HepG2 (cell line): Measurements from ENCODE around the gene PLS1. TPM values are rescaled to one million over a fixed set of nuclear protein-coding genes. Genes with fewer than 3 reads are reported as not detected.
A peak's percentile ranks its signal among the peaks of the same experiment; 100 is the strongest.

ENCODE experiments used
- ARID3A ChIP-seq: IDR thresholded peaks from 2 replicates; pipeline ENCODE4 v1.6.1; 2012; ENCODE audit warnings: low read depth, low read length, improper control_type of control experiment
- CHD2 ChIP-seq: IDR thresholded peaks from 2 replicates; pipeline ENCODE4 v1.6.1; 2011; ENCODE audit warnings: low read depth, low read length, improper control_type of control experiment
- HNRNPK ChIP-seq: fragments of 200-400 bp; formaldehyde crosslinking; IDR thresholded peaks from 2 replicates; pipeline ENCODE4 v1.6.1; 2018; ENCODE audit warnings: low read length, low read depth, moderate library complexity, mild to moderate bottlenecking; ENCODE audit not compliant: poor library complexity, severe bottlenecking
- MNT ChIP-seq: fragments of 450-650 bp; IDR thresholded peaks from 2 replicates; pipeline ENCODE4 v1.6.1; 2016
- NRL ChIP-seq: sonication (generic); formaldehyde crosslinking; IDR thresholded peaks from 2 replicates; pipeline ENCODE4 v1.5.0; 2020; ENCODE audit warnings: missing genetic modification reagents, mild to moderate bottlenecking, moderate library complexity, borderline replicate concordance
- PITX1 ChIP-seq: sonication (generic); formaldehyde crosslinking; IDR thresholded peaks from 2 replicates; pipeline ENCODE4 v1.5.1; 2020; ENCODE audit warnings: mild to moderate bottlenecking, missing genetic modification reagents
- RFXANK ChIP-seq: IDR thresholded peaks from 2 replicates; pipeline ENCODE4 v1.6.1; 2016
- SNAPC4 ChIP-seq: sonication (generic); formaldehyde crosslinking; IDR thresholded peaks from 2 replicates; pipeline ENCODE4 v1.4.0; 2020; ENCODE audit warnings: mild to moderate bottlenecking, missing genetic modification reagents
- ZNF180 ChIP-seq: sonication (generic); formaldehyde crosslinking; IDR thresholded peaks from 2 replicates; pipeline ENCODE4 v1.4.0; 2020; ENCODE audit warnings: low read depth, missing genetic modification reagents, borderline replicate concordance
- ZNF225 ChIP-seq: sonication (generic); formaldehyde crosslinking; IDR thresholded peaks from 2 replicates; pipeline ENCODE4 v1.4.0; 2020; ENCODE audit warnings: mild to moderate bottlenecking, missing genetic modification reagents
- ZNF383 ChIP-seq: sonication (generic); formaldehyde crosslinking; IDR thresholded peaks from 2 replicates; pipeline ENCODE4 v1.4.0; 2020; ENCODE audit warnings: missing genetic modification reagents, mild to moderate bottlenecking, borderline replicate concordance
- ZNF674 ChIP-seq: sonication (generic); formaldehyde crosslinking; IDR thresholded peaks from 2 replicates; pipeline ENCODE4 v1.5.0; 2020; ENCODE audit warnings: low read depth, mild to moderate bottlenecking, missing genetic modification reagents
- ZSCAN29 ChIP-seq: sonication (generic); formaldehyde crosslinking; conservative IDR thresholded peaks from 2 replicates; pipeline ENCODE4 v1.4.0; 2020; ENCODE audit warnings: mild to moderate bottlenecking, missing genetic modification reagents
- polyA plus RNA-seq, 8 experiments: library from polyadenylated mRNA; depleted of rRNA in 3 of 8; stranded (reverse) in 7 of 8; unstranded in 1 of 8; fragments of >200 nt; fragmentation: Illumina TruSeq in 4 of 8; extraction: Trizol in 4 of 8; gene quantifications; 2 replicates each; pipeline versions ENCODE4 v1.2.1 to v1.2.3, GENCODE V29; 2011 to 2016; ENCODE audit warnings: low read depth in 4 of 8, missing spikeins in 1 of 8, mixed read lengths in 1 of 8; ENCODE audit not compliant: insufficient read depth in 1 of 8
- total RNA-seq, 5 experiments: library from RNA; depleted of rRNA; stranded (reverse); fragments of >200 nt; fragmentation: Illumina TruSeq; extraction: Trizol; gene quantifications; 2 replicates each; pipeline ENCODE4 v1.2.3, GENCODE V29; 2016; ENCODE audit warnings: low read depth in 1 of 5

PLS1 gene
- total and polyA plus RNA-seq, 2 of the 13 experiments (the other 11 are each of a cell fraction or from before 2014, with no cell fraction given) = 11.2 to 21.1 TPM

GRCh38 chr3:142595951-142596725 is at the start of gene PLS1 (continued):
- peak; percentile 86; the same call in 1 of the 2 replicates for TF ChIP-seq NRL (CRISPR knock-in tag)
- TF ChIP-seq MNT = 0 out of 2 replicates have a peak, but pooled peaks have one; percentile 7
- TF ChIP-seq SNAPC4 (CRISPR knock-in tag) = no peak; the same call in 1 of the 2 replicates
- TF ChIP-seq ZNF674 (CRISPR knock-in tag) = no peak
- no peak for TF ChIP-seq ZNF180 (CRISPR knock-in tag)
- TF ChIP-seq RFXANK (CRISPR knock-in tag) = no peak
- TF ChIP-seq ZNF225 (CRISPR knock-in tag) = peak; percentile 97
- peak; percentile 87; the same call in 1 of the 2 replicates for TF ChIP-seq PITX1 (CRISPR knock-in tag)
- peak; percentile 66 for TF ChIP-seq ARID3A
- peak; percentile 99 for TF ChIP-seq ZSCAN29 (CRISPR knock-in tag)
- no peak for TF ChIP-seq CHD2
- TF ChIP-seq HNRNPK = peak; percentile 71
- peak; percentile 78; the same call in 1 of the 2 replicates for TF ChIP-seq ZNF383 (CRISPR knock-in tag)
